ENCODE results near the gene KY.
"Not testable (repeated sequence)": the region's sequence is repeated elsewhere in the genome, so short reads cannot be mapped to it uniquely, and the experiment has no call there.

KY gene

GRCh38 chr3:134600685-134601463 lies 49.9 kb downstream of the KY start:
- ATAC-seq: peak; percentile 88
- TF ChIP-seq, protein P1, sequence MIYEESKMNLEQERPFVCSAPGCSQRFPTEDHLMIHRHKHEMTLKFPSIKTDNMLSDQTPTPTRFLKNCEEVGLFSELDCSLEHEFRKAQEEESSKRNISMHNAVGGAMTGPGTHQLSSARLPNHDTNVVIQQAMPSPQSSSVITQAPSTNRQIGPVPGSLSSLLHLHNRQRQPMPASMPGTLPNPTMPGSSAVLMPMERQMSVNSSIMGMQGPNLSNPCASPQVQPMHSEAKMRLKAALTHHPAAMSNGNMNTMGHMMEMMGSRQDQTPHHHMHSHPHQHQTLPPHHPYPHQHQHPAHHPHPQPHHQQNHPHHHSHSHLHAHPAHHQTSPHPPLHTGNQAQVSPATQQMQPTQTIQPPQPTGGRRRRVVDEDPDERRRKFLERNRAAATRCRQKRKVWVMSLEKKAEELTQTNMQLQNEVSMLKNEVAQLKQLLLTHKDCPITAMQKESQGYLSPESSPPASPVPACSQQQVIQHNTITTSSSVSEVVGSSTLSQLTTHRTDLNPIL (CRISPR knock-in tag; IDR thresholded peaks at IDR 0.05; ENCODE audit: low read depth): no peak
- no peak for TF ChIP-seq ZC3H10 (CRISPR knock-in tag; IDR thresholded peaks at IDR 0.05)
- TF ChIP-seq ESRRG (CRISPR knock-in tag; IDR thresholded peaks at IDR 0.05): no peak
- no peak for TF ChIP-seq BACH2 (CRISPR knock-in tag; IDR thresholded peaks at IDR 0.05; ENCODE audit: borderline replicate concordance)
- no peak for TF ChIP-seq SNAI2 (CRISPR knock-in tag; IDR thresholded peaks at IDR 0.05)
- TF ChIP-seq OSR1 (CRISPR knock-in tag; IDR thresholded peaks at IDR 0.05): no peak
- no peak for TF ChIP-seq TCF4 (CRISPR knock-in tag; IDR thresholded peaks at IDR 0.05; ENCODE audit: borderline replicate concordance)
- TF ChIP-seq, protein P2, sequence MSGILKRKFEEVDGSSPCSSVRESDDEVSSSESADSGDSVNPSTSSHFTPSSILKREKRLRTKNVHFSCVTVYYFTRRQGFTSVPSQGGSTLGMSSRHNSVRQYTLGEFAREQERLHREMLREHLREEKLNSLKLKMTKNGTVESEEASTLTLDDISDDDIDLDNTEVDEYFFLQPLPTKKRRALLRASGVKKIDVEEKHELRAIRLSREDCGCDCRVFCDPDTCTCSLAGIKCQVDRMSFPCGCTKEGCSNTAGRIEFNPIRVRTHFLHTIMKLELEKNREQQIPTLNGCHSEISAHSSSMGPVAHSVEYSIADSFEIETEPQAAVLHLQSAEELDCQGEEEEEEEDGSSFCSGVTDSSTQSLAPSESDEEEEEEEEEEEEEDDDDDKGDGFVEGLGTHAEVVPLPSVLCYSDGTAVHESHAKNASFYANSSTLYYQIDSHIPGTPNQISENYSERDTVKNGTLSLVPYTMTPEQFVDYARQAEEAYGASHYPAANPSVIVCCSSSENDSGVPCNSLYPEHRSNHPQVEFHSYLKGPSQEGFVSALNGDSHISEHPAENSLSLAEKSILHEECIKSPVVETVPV (CRISPR knock-in tag; IDR thresholded peaks at IDR 0.05): no peak; the same call in 1 of the 2 replicates
- no peak for TF ChIP-seq ZFP3 (CRISPR knock-in tag; IDR thresholded peaks at IDR 0.05)
- TF ChIP-seq PPARA (CRISPR knock-in tag; IDR thresholded peaks at IDR 0.05; ENCODE audit: borderline replicate concordance): no peak
- no peak for TF ChIP-seq ISL1 (CRISPR knock-in tag; IDR thresholded peaks at IDR 0.05)
- no peak for TF ChIP-seq ZNF70 (CRISPR knock-in tag; IDR thresholded peaks at IDR 0.05)
- no peak for TF ChIP-seq RARB (CRISPR knock-in tag; IDR thresholded peaks at IDR 0.05)
- no peak for TF ChIP-seq ARNTL (CRISPR knock-in tag; IDR thresholded peaks at IDR 0.05; ENCODE audit: borderline replicate concordance, low read depth)

DNA sequence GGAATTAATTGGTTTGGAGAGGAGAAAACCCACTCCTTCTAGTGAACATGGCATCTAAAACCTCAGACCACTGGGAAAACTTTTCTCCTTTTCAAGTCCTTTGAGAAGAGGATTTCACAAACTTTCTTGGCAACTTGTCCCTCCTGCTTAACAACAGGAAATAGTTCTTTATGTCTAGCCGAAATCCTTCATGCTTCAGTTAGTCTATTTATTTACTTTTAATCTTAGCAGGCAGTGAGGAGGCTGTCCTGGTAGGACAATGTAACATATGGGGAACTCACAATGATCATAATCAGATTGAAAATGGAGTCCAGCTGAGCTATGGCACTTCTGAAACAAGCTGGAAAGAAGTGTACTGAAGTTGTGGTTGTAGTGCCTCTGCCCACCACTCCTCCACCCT lies 50.6 kb downstream of the KY start:
- TF ChIP-seq CSDC2 (CRISPR knock-in tag; IDR thresholded peaks at IDR 0.05) (no peak), BACH2 (CRISPR knock-in tag; IDR thresholded peaks at IDR 0.05; ENCODE audit: borderline replicate concordance) (no peak)
- no peak for ATAC-seq

GRCh38 chr3:134598763-134599545 lies 51.9 kb downstream of the KY start:
- no peak for ATAC-seq
- TF ChIP-seq CSDC2 (CRISPR knock-in tag; IDR thresholded peaks at IDR 0.05) (no peak), SNAI2 (CRISPR knock-in tag; IDR thresholded peaks at IDR 0.05) (no peak), ZC3H10 (CRISPR knock-in tag; IDR thresholded peaks at IDR 0.05) (no peak)

GRCh38 chr3:134597390-134597970 lies 53.3 kb downstream of the KY start:
- ATAC-seq: no peak
- TF ChIP-seq ISL1 (CRISPR knock-in tag; IDR thresholded peaks at IDR 0.05) (no peak), SNAI2 (CRISPR knock-in tag; IDR thresholded peaks at IDR 0.05) (no peak), TOX (CRISPR knock-in tag; IDR thresholded peaks at IDR 0.05; ENCODE audit: borderline replicate concordance) (no peak)
- TF ChIP-seq, protein P3, sequence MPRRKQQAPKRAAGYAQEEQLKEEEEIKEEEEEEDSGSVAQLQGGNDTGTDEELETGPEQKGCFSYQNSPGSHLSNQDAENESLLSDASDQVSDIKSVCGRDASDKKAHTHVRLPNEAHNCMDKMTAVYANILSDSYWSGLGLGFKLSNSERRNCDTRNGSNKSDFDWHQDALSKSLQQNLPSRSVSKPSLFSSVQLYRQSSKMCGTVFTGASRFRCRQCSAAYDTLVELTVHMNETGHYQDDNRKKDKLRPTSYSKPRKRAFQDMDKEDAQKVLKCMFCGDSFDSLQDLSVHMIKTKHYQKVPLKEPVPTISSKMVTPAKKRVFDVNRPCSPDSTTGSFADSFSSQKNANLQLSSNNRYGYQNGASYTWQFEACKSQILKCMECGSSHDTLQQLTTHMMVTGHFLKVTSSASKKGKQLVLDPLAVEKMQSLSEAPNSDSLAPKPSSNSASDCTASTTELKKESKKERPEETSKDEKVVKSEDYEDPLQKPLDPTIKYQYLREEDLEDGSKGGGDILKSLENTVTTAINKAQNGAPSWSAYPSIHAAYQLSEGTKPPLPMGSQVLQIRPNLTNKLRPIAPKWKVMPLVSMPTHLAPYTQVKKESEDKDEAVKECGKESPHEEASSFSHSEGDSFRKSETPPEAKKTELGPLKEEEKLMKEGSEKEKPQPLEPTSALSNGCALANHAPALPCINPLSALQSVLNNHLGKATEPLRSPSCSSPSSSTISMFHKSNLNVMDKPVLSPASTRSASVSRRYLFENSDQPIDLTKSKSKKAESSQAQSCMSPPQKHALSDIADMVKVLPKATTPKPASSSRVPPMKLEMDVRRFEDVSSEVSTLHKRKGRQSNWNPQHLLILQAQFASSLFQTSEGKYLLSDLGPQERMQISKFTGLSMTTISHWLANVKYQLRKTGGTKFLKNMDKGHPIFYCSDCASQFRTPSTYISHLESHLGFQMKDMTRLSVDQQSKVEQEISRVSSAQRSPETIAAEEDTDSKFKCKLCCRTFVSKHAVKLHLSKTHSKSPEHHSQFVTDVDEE (CRISPR knock-in tag; IDR thresholded peaks at IDR 0.05): no peak
- TF ChIP-seq, protein P2 (CRISPR knock-in tag; IDR thresholded peaks at IDR 0.05): no peak

DNA sequence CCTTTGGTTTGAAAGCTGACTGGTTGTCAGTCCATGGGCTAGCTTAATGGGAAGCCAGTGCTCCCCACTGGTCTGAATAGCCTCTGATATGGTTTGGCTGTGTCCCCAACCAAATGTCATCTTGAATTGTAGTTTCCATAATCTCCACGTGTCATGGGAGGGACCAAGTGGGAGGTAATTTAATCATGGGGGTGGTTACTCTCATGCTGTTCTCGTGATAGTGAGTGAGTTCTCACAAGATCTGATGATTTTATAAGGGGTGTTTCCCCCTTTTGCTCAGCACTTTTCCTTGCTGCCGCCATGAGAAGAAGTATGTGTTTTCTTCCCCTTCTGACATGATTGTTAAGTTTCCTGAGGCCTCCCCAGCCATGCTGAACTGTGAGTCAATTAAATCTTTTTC lies 55.8 kb downstream of the KY start:
- ATAC-seq: not testable (repeated sequence)

Measured in SK-N-SH treated with all-trans-retinoic acid at 6 μM for 48 hours (cell line).